NCI-H748 treated with DMSO at 0.1 percent for 48 hours (cell line): ENCODE data around the gene MSANTD7.
"Not testable (repeated sequence)": the region's sequence is repeated elsewhere in the genome, so short reads cannot be mapped to it uniquely, and the experiment has no call there.

ENCODE experiments used
- DNase-seq: peaks from one replicate; lab custom pipeline; 2025; lab: John Stamatoyannopoulos, UW

MSANTD7 gene

GRCh38 chr10:14838582-14839304, 637 bp downstream of the MSANTD7 start:
- DNase-seq: no peak

- DNase-seq: no peak
These were observed 1.2 kb downstream of the MSANTD7 start for GRCh38 chr10:14839305-14839695.

- no peak for DNase-seq
These were observed 2.1 kb downstream of the MSANTD7 start for GRCh38 chr10:14840178-14840577.

GRCh38 chr10:14843327-14843988, 5.4 kb downstream of the MSANTD7 start:
- no peak for DNase-seq

- DNase-seq: no peak
These were observed 6.8 kb downstream of the MSANTD7 start for GRCh38 chr10:14844948-14845347.

- DNase-seq: no peak
These were observed 14.1 kb downstream of the MSANTD7 start for GRCh38 chr10:14852236-14852635.

GRCh38 chr10:14855453-14855852, 17.3 kb downstream of the MSANTD7 start:
- DNase-seq: no peak

- DNase-seq: no peak
These were observed 20.3 kb downstream of the MSANTD7 start for GRCh38 chr10:14858338-14858960.

- no peak for DNase-seq
These were observed 20.9 kb downstream of the MSANTD7 start for GRCh38 chr10:14859043-14859442.

- no peak for DNase-seq
These were observed 21.7 kb downstream of the MSANTD7 start for GRCh38 chr10:14859775-14860174.

GRCh38 chr10:14860791-14861190, 22.7 kb downstream of the MSANTD7 start:
- no peak for DNase-seq

GRCh38 chr10:14864466-14864865, 26.4 kb downstream of the MSANTD7 start:
- DNase-seq: not testable (repeated sequence)

- not testable (repeated sequence) for DNase-seq
These were observed 26.8 kb downstream of the MSANTD7 start for GRCh38 chr10:14864871-14865270.

GRCh38 chr10:14873090-14873760, 35.1 kb downstream of the MSANTD7 start:
- DNase-seq: no peak

GRCh38 chr10:14875941-14876340, 37.8 kb downstream of the MSANTD7 start:
- DNase-seq: no peak

- DNase-seq: no peak
These were observed 38.7 kb downstream of the MSANTD7 start for GRCh38 chr10:14876764-14877163.

- DNase-seq: peak; percentile 65
These were observed 40.4 kb downstream of the MSANTD7 start, which contains the start of gene SUV39H2 for GRCh38 chr10:14878266-14879123. Gene SUV39H2 (plus strand): TSS chr10:14878866. CDS start chr10:14878889, 23 bp downstream.

GRCh38 chr10:14879124-14879927, 41.2 kb downstream of the MSANTD7 start:
- DNase-seq: no peak

GRCh38 chr10:14879928-14880193, 41.8 kb downstream of the MSANTD7 start:
- no peak for DNase-seq

GRCh38 chr10:14880229-14880628, 42.1 kb downstream of the MSANTD7 start:
- no peak for DNase-seq

GRCh38 chr10:14884082-14884481, 46.0 kb downstream of the MSANTD7 start:
- DNase-seq: no peak
